ENCODE data around the gene RANBP9. TPM values are rescaled to one million over a fixed set of nuclear protein-coding genes. Genes with fewer than 3 reads are reported as not detected.

The RANBP9 gene
- total and polyA plus RNA-seq, 4 experiments from 2014 or later = 3.4 to 52.9 (median 29.9) TPM

DNA sequence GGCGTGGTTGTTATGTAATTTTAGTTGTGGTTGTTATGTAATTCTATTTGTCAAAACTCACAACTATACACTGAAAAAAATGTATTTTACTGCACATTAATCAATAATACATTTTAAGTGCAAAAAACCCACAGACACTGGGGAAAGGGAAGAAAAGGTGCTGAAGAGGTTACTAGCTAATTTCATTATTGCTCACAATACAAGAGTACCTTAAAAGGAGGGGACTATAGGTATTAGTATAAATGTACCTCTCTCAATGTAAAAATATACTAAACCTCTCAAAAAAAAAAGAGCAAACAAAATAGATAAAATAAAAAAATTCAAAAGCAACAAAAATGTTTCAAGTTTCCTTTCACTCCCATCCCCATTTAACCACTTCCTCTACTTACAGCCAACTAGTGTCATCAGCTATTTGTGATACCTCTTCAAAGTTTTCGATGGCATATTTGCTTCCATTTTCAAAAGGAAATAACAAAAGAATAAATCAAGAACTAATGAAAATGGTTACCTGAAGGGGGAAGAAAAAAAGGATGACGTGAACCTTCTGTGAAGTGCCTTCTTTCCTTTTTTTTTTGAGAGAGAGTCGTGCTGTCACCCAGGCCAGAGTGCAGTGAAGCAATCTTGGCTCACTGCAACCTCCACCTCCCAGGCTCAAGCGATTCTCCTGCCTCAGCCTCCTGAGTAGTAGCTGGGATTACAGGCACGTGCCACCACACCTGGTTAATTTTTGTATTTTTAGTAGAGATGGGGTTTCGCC is 30.2 kb downstream of the RANBP9 start:
- peaks cover 7 to 23% of the 10 kb centered on the region in 2 donors for H3K36me3 Mint-ChIP-seq
- POLR2A ChIA-PET (ENCODE audit: partially characterized antibody) = interaction anchor here (0.7 to 2.7 kb wide), 10 partner anchors 9 to 106 kb away, joined by 3 to 37 read pairs (median 3); partner anchors contain the start of gene RANBP9

DNA sequence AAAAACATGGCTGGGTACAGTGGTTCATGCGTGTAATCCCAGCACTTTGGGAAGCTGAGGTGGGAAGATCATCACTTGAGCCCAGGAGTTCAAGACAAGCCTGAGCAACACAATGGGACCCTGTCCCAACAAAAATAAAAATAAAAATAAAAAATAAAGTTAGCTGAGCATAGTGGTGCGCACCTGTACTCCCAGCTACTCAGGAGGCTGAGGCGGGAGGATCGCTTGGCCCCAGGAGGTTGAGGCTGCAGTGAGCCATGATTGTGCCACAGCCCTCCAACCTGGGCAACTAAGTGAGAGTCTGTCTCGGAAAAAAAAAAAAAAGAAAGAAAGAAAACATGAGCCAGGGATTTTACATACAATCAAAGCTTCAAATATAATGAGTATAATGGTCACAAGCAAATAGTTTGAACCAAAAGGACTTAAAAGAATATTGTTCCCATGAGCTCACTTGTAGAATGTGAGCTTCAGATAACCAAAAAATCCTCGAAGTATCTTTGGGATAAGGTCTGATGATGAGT is 31.1 kb downstream of the RANBP9 start:
- CTCF ChIA-PET (ENCODE audit: partially characterized antibody) = interaction anchor here (0.8 to 2.3 kb wide), 8 partner anchors 8 to 106 kb away, joined by 3 to 9 read pairs (median 4); partner anchors contain the start of genes NOL7, RANBP9 and SIRT5
- intact Hi-C loops (cut with micrococcal nuclease) = loop anchor here (2.0 kb wide), 2 partner anchors 30 to 66 kb away; partner anchors contain the start of genes NOL7 and RANBP9

More for the DNA sequence above, 30.2 kb downstream of the RANBP9 start:
- Histone ChIP-seq H3K27ac (ENCODE audit: low read depth, low read length) (peak overlapping the region; percentile 44), H3K4me1 (ENCODE audit: insufficient read depth, low read length) (peaks cover 77% of the 10 kb centered on the region), H3K36me3 (ENCODE audit: insufficient read depth, low read length) (no peaks in the 10 kb centered on the region), H3K9me3 (ENCODE audit: control insufficient read depth in 1 of 2, low read length in 2 of 2) (peaks cover 0 to 3% of the 10 kb centered on the region in 2 donors), H3K4me3 (ENCODE audit: low read length in 2 of 2) (peak overlapping the region in 1 of 2 donors; percentile 22), H3K27me3 (ENCODE audit: insufficient read depth, low read length) (no peaks in the 10 kb centered on the region)
- intact Hi-C loops (cut with micrococcal nuclease) = loop anchor here (1.0 to 2.0 kb wide), 3 partner anchors 15 to 67 kb away; partner anchors contain the start of genes NOL7 and RANBP9
- peak overlapping the region; percentile 85 to 96 (median 92) for H3K27ac Mint-ChIP-seq
- peaks cover 34 to 66% (median 50%) of the 10 kb centered on the region in 4 donors for H3K4me1 Mint-ChIP-seq
- H3K27me3 Mint-ChIP-seq = no peaks in the 10 kb centered on the region
- peak; percentile 46 to 82 (median 71) for DNase-seq
- peak overlapping the region; percentile 63 to 88 (median 78) for H3K4me3 Mint-ChIP-seq
- H3K9me3 Mint-ChIP-seq = peaks cover 0 to 7% (median 4%) of the 10 kb centered on the region in 8 donors
- CTCF ChIA-PET (ENCODE audit: partially characterized antibody) = interaction anchor here (0.8 to 2.3 kb wide), 4 partner anchors 11 to 66 kb away, joined by 3 to 9 read pairs (median 5); partner anchors contain the start of gene NOL7

DNA sequence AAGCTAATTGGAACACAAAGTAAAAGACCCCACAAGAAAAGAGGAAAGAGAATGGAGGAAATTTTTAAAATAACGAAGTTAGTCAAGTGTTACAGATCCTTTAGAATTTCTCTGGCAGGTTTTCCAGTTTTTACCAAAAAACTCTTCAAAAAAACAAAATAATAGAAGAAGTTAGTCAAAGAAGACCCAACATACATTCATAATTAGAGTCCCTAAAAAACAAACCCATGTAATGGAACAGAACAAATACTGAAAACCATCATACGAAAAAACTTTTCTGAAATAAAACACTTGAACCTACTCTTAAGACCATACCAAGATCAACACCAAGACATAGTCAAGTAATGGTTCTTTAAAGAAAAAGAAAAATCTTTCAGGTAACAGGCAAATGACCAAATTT is 31.6 kb downstream of the RANBP9 start:
- Mint-ChIP-seq H3K4me1 (peaks cover 40 to 74% (median 56%) of the 10 kb centered on the region in 4 donors), H3K36me3 (peaks cover 9 to 23% of the 10 kb centered on the region in 2 donors), H3K27me3 (no peaks in the 10 kb centered on the region), H3K9me3 (peaks cover 0 to 8% (median 4%) of the 10 kb centered on the region in 8 donors), H3K27ac (peak overlapping the region in 6 of 7 donors; percentile 24 to 85 (median 70)), H3K4me3 (peak overlapping the region in 1 of 8 donors; percentile 36)
- ChIA-PET POLR2A (ENCODE audit: partially characterized antibody) (interaction anchor here (1.0 to 2.7 kb wide), 4 partner anchors 8 to 134 kb away, joined by 3 to 37 read pairs (median 6); partner anchors contain the start of gene RANBP9), CTCF (ENCODE audit: partially characterized antibody) (interaction anchor here (1.0 to 2.3 kb wide), 5 partner anchors 9 to 106 kb away, joined by 3 to 9 read pairs (median 3); partner anchors contain the start of genes NOL7, RANBP9 and SIRT5)
- Histone ChIP-seq H3K4me1 (ENCODE audit: insufficient read depth, low read length) (peaks cover 71% of the 10 kb centered on the region), H3K4me3 (ENCODE audit: low read length in 2 of 2) (no peak overlapping the region), H3K9me3 (ENCODE audit: control insufficient read depth in 1 of 2, low read length in 2 of 2) (peaks cover 0 to 3% of the 10 kb centered on the region in 2 donors), H3K36me3 (ENCODE audit: insufficient read depth, low read length) (no peaks in the 10 kb centered on the region), H3K27ac (ENCODE audit: low read depth, low read length) (no peak overlapping the region), H3K27me3 (ENCODE audit: insufficient read depth, low read length) (no peaks in the 10 kb centered on the region)
- intact Hi-C loops (cut with micrococcal nuclease) = loop anchor here (2.0 kb wide), 2 partner anchors 31 to 65 kb away; partner anchors contain the start of genes NOL7 and RANBP9
- no peak for DNase-seq

More for the DNA sequence above, 31.1 kb downstream of the RANBP9 start:
- no peak for DNase-seq
- peaks cover 0 to 3% of the 10 kb centered on the region in 2 donors for H3K9me3 ChIP-seq (ENCODE audit: control insufficient read depth in 1 of 2, low read length in 2 of 2)
- Mint-ChIP-seq H3K27me3 (no peaks in the 10 kb centered on the region), H3K36me3 (peaks cover 9 to 23% of the 10 kb centered on the region in 2 donors), H3K27ac (peak overlapping the region; percentile 32 to 91 (median 72)), H3K4me3 (peak overlapping the region in 4 of 8 donors; percentile 32 to 80 (median 68)), H3K4me1 (peaks cover 36 to 70% (median 53%) of the 10 kb centered on the region in 4 donors), H3K9me3 (peaks cover 0 to 8% (median 4%) of the 10 kb centered on the region in 8 donors)
- POLR2A ChIA-PET (ENCODE audit: partially characterized antibody) = interaction anchor here (1.0 to 2.7 kb wide), 8 partner anchors 9 to 133 kb away, joined by 3 to 37 read pairs (median 4); partner anchors contain the start of gene RANBP9
- no peak overlapping the region for H3K4me3 ChIP-seq (ENCODE audit: low read length in 2 of 2)
- H3K27ac ChIP-seq (ENCODE audit: low read depth, low read length) = no peak overlapping the region
- H3K4me1 ChIP-seq (ENCODE audit: insufficient read depth, low read length) = peaks cover 73% of the 10 kb centered on the region
- H3K36me3 ChIP-seq (ENCODE audit: insufficient read depth, low read length) = no peaks in the 10 kb centered on the region
- no peaks in the 10 kb centered on the region for H3K27me3 ChIP-seq (ENCODE audit: insufficient read depth, low read length)

DNA sequence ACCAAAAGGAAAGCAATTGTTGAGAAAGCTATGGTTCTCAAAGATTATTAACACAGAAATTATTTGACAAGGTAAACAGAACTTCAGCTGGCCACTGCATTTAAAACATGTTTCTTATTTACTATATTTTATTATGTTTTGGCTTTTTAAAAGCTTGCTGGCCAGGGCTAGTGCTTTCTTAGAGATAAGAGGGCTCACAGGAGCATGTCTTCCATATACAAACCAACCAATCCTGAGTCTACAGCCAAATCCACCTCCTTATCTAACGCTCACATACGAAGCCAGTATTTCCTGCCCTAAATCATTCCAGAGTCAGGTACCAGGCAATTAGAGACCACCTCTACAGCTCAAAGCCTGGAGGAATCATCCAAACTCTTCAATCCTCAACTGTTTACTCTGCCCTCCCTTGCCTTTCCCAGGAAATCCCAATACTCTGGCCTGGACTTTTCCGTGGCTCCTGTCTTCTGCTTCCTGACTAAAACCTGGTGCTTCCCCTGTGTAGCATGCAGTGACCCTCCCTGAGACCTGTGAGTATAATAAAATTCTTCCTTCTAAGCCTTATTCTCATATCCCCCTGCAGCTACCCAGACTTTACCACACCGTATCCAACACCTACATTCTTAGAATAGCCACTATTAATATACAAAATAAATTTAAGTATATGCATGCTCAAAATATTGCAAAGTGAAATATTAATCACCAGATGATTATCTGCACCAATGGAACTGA is 33.2 kb downstream of the RANBP9 start:
- no peaks in the 10 kb centered on the region for H3K27me3 ChIP-seq (ENCODE audit: insufficient read depth, low read length)
- intact Hi-C loops (cut with micrococcal nuclease) = no loop called here
- peaks cover 70% of the 10 kb centered on the region for H3K4me1 ChIP-seq (ENCODE audit: insufficient read depth, low read length)
- peak overlapping the region in 2 of 8 donors; percentile 4 to 26 for H3K4me3 Mint-ChIP-seq
- peaks cover 36 to 76% (median 55%) of the 10 kb centered on the region in 4 donors for H3K4me1 Mint-ChIP-seq
- H3K36me3 Mint-ChIP-seq = peaks cover 11 to 28% of the 10 kb centered on the region in 2 donors
- H3K36me3 ChIP-seq (ENCODE audit: insufficient read depth, low read length) = no peaks in the 10 kb centered on the region
- ChIA-PET POLR2A (ENCODE audit: partially characterized antibody) (interaction anchor here (0.7 to 1.7 kb wide), 3 partner anchors 9 to 63 kb away, joined by 3 to 6 read pairs (median 3); partner anchors contain the start of gene NOL7), CTCF (ENCODE audit: partially characterized antibody) (interaction anchor here (2.0 kb wide), 1 partner anchor 11 kb away, joined by 4 read pairs; no protein-coding TSS in a partner anchor)
- H3K9me3 ChIP-seq (ENCODE audit: control insufficient read depth in 1 of 2, low read length in 2 of 2) = peaks cover 0 to 3% of the 10 kb centered on the region in 2 donors
- no peak for DNase-seq
- no peak overlapping the region for H3K4me3 ChIP-seq (ENCODE audit: low read length in 2 of 2)
- no peak overlapping the region for H3K27ac ChIP-seq (ENCODE audit: low read depth, low read length)
- H3K27ac Mint-ChIP-seq = peak overlapping the region in 6 of 7 donors; percentile 2 to 95 (median 60)
- H3K9me3 Mint-ChIP-seq = peaks cover 0 to 8% (median 7%) of the 10 kb centered on the region in 8 donors
- H3K27me3 Mint-ChIP-seq = no peaks in the 10 kb centered on the region

DNA sequence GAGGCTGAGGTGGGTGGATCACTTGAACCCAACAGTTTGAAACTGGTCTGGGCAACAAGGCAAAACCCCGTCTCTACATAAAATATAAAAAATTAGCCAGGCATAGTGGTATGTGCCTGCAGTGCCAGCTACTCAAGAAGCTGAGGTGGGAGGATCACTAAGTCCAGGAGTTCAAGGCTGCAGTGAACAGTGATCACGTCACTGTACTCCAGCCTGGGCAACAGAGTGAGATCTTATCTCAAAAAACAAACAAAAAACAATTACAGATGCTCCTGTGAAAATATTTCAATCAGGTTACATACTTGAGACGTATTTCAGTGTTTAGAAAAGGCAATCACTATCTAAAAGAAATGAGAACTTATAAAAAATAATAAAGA is 33.8 kb downstream of the RANBP9 start:
- CTCF ChIA-PET (ENCODE audit: partially characterized antibody) = interaction anchor here (2.0 kb wide), 1 partner anchor 10 kb away, joined by 4 read pairs; no protein-coding TSS in a partner anchor
- POLR2A ChIA-PET (ENCODE audit: partially characterized antibody) = interaction anchor here (0.7 to 1.7 kb wide), 4 partner anchors 10 to 63 kb away, joined by 3 to 6 read pairs (median 4); partner anchors contain the start of gene NOL7
- Histone ChIP-seq H3K27me3 (ENCODE audit: insufficient read depth, low read length) (no peaks in the 10 kb centered on the region), H3K4me3 (ENCODE audit: low read length in 2 of 2) (no peak overlapping the region), H3K27ac (ENCODE audit: low read depth, low read length) (no peak overlapping the region), H3K4me1 (ENCODE audit: insufficient read depth, low read length) (peaks cover 70% of the 10 kb centered on the region), H3K9me3 (ENCODE audit: control insufficient read depth in 1 of 2, low read length in 2 of 2) (peaks cover 0 to 3% of the 10 kb centered on the region in 2 donors), H3K36me3 (ENCODE audit: insufficient read depth, low read length) (no peaks in the 10 kb centered on the region)
- peak in 1 of 5 donors; percentile 9 for DNase-seq
- intact Hi-C loops (cut with micrococcal nuclease) = no loop called here
- no peaks in the 10 kb centered on the region for H3K27me3 Mint-ChIP-seq
- peaks cover 0 to 8% (median 7%) of the 10 kb centered on the region in 8 donors for H3K9me3 Mint-ChIP-seq
- H3K36me3 Mint-ChIP-seq = peaks cover 14 to 34% of the 10 kb centered on the region in 2 donors
- H3K4me3 Mint-ChIP-seq = peak overlapping the region in 1 of 8 donors; percentile 25
- peaks cover 38 to 78% (median 57%) of the 10 kb centered on the region in 4 donors for H3K4me1 Mint-ChIP-seq
- peak overlapping the region in 2 of 7 donors; percentile 53 to 64 for H3K27ac Mint-ChIP-seq

DNA sequence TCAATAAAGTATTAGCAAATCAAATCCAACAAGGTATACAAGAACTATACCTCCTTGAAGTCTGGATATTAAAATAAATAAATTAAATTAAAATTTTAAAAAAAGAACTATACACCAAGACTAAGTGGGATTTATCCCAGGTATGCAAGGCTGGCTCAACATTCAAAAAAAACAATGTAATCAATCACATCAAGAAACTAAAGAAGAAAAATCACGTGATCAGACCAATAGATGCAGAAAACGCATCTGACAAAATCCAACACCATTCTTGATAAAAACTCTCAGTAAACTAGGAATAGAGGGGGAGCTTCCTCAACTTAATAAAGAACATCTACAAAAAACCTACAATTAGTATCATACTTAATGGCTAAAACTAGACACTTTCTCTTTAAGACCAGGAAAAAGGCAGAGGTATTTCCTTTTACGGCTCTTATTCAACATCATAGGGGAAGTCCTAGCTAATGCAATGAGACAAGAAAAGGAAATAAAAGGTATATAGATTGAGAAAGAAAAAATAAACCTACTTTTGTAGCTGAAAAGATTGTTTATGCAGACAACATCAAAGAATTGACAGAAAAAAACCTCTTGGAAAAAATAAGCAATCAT is 35.0 kb downstream of the RANBP9 start:
- Mint-ChIP-seq H3K27me3 (no peaks in the 10 kb centered on the region), H3K4me1 (peaks cover 43 to 82% (median 64%) of the 10 kb centered on the region in 4 donors), H3K9me3 (peaks cover 0 to 8% (median 7%) of the 10 kb centered on the region in 8 donors), H3K36me3 (peaks cover 14 to 35% of the 10 kb centered on the region in 2 donors), H3K4me3 (peak overlapping the region in 1 of 8 donors; percentile 23), H3K27ac (no peak overlapping the region)
- Histone ChIP-seq H3K9me3 (ENCODE audit: control insufficient read depth in 1 of 2, low read length in 2 of 2) (peaks cover 0 to 3% of the 10 kb centered on the region in 2 donors), H3K27ac (ENCODE audit: low read depth, low read length) (no peak overlapping the region), H3K4me1 (ENCODE audit: insufficient read depth, low read length) (peaks cover 70% of the 10 kb centered on the region), H3K4me3 (ENCODE audit: low read length in 2 of 2) (no peak overlapping the region), H3K27me3 (ENCODE audit: insufficient read depth, low read length) (no peaks in the 10 kb centered on the region), H3K36me3 (ENCODE audit: insufficient read depth, low read length) (no peaks in the 10 kb centered on the region)
- CTCF ChIA-PET (ENCODE audit: partially characterized antibody) = interaction anchor here (2.0 kb wide), 1 partner anchor 9 kb away, joined by 4 read pairs; no protein-coding TSS in a partner anchor
- DNase-seq = no peak
- POLR2A ChIA-PET (ENCODE audit: partially characterized antibody) = interaction anchor here (1.1 to 1.3 kb wide), 3 partner anchors 19 to 62 kb away, joined by 3 to 4 read pairs (median 3); partner anchors contain the start of genes NOL7 and RANBP9
- intact Hi-C loops (cut with micrococcal nuclease) = no loop called here
